Esophagus squamous epithelium (tissue), 5 donors: ENCODE results near the gene MYOZ3. TPM values are rescaled to one million over a fixed set of nuclear protein-coding genes. Genes with fewer than 3 reads are reported as not detected.

Experiments
- DNase-seq: peaks from one replicate; lab custom pipeline; 2025; lab: John Stamatoyannopoulos, UW
- H3K27ac ChIP-seq, 4 donors: fragments of 200-600 bp; sonication (generic); one replicate each; pipeline ENCODE4 v1.5.1; 2016 to 2019; ENCODE audit warnings: mild to moderate bottlenecking in 1 of 4
- H3K27me3 ChIP-seq, 4 donors: fragments of 200-600 bp; sonication (generic); 1 replicate in 3 of 4; 2 replicates in 1 of 4; pipeline versions ENCODE4 v1.5.1 to v1.6.0; 2017 to 2021; ENCODE audit warnings: antibody characterized with exemption in 1 of 4
- H3K36me3 ChIP-seq, 3 donors: fragments of 200-600 bp; sonication (generic); one replicate each; pipeline ENCODE4 v1.5.1; 2016 to 2019
- H3K4me1 ChIP-seq, 3 donors: fragments of 200-600 bp; sonication (generic); one replicate each; pipeline ENCODE4 v1.5.1; 2017 to 2019
- H3K4me3 ChIP-seq, 4 donors: fragments of 200-600 bp; sonication (generic); 1 replicate in 3 of 4; 2 replicates in 1 of 4; pipeline ENCODE4 v1.5.1; 2016 to 2019; ENCODE audit warnings: mild to moderate bottlenecking in 2 of 4, moderate library complexity in 1 of 4
- H3K9me3 ChIP-seq, 3 donors: fragments of 200-600 bp; sonication (generic); one replicate each; pipeline ENCODE4 v1.5.1; 2016 to 2019
- POLR2A ChIP-seq, 4 donors: fragments of 450-650 bp; IDR thresholded peaks; one replicate each; pipeline ENCODE4 v1.6.1; 2017; ENCODE audit warnings: antibody characterized with exemption in 4 of 4, mild to moderate bottlenecking in 4 of 4, moderate library complexity in 3 of 4
- WGBS, 2 donors: methylation state at CpG; one replicate each; pipeline ENCODE4 v1.1.5; 2018; 5-methylcytosine and 5-hydroxymethylcytosine counted together
- intact Hi-C: fragments of 100-400 bp; cut with DNase I; formaldehyde crosslinking; loops from one replicate; pipeline ENCODE4 v1.15.0; 2022
- total RNA-seq, 4 donors: library from RNA; depleted of rRNA; stranded (reverse); fragments of >200 nt; gene quantifications; one replicate each; pipeline ENCODE4 v1.1.0, GENCODE V29; 2016
- TF ChIP-seq, protein P1 (sequence below), 6 experiments: fragments of 450-650 bp in 4 of 6; fragments of 200-600 bp in 2 of 6; sonication (generic) in 2 of 6; IDR thresholded peaks; one replicate each; pipeline ENCODE4 v1.5.1; 2016 to 2019; ENCODE audit warnings: antibody characterized with exemption in 6 of 6, mild to moderate bottlenecking in 4 of 6, moderate library complexity in 4 of 6
- donor health status: DM: yes; HTN: yes; CAD: no.

The MYOZ3 gene
- total RNA-seq, 4 donors from 2014 or later = under 0.01 TPM; not detected in 3

DNA sequence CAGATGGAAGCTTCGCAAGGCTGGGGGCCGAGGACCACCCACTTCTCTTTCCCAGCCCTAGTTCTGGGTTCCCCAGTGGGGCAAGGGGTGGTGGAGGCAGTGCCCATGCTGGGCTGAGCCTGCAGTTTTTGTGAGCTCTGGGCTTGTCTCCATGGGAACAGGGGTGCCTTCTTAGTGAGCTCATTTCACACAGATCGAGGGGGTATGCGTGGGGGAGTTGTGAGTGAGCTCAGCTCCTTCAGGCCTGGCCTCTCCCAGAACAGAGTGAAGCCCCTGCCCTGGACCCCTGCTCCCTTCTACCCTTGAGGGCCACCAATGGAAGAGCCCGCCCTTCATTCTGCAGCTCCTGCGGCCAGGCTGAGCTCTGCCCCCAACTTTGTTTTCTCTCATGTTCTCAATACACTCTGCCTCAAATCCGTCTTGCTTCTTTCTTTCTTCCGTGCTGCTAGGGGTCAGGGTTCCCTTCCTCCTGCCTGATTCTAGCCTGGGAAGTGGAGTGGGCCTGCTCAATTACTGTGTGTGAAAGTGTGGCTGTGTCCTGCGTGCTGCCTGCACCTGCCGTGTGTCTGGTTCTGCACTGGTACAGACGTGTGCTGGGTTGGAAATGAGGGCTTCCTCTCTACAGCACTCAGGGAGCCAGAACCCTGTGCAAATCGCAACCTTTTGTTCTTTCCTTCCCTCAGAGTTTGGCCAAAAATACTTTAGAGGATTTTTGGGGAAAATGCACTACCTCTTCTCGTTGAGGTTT, 9.0 kb upstream of the MYOZ3 start:
- TF ChIP-seq POLR2A (IDR thresholded peaks at IDR 0.05) = no peak
- TF ChIP-seq, protein P1, sequence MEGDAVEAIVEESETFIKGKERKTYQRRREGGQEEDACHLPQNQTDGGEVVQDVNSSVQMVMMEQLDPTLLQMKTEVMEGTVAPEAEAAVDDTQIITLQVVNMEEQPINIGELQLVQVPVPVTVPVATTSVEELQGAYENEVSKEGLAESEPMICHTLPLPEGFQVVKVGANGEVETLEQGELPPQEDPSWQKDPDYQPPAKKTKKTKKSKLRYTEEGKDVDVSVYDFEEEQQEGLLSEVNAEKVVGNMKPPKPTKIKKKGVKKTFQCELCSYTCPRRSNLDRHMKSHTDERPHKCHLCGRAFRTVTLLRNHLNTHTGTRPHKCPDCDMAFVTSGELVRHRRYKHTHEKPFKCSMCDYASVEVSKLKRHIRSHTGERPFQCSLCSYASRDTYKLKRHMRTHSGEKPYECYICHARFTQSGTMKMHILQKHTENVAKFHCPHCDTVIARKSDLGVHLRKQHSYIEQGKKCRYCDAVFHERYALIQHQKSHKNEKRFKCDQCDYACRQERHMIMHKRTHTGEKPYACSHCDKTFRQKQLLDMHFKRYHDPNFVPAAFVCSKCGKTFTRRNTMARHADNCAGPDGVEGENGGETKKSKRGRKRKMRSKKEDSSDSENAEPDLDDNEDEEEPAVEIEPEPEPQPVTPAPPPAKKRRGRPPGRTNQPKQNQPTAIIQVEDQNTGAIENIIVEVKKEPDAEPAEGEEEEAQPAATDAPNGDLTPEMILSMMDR (IDR thresholded peaks at IDR 0.05) = no peak
- intact Hi-C loops = no loop called here
- WGBS, 2 donors = 76 to 79% methylated on average over 10 to 12 of the region's 13 CpGs
- Histone ChIP-seq H3K4me3 (no peak overlapping the region), H3K27ac (peak overlapping the region in 2 of 4 donors; percentile 0 to 25), H3K27me3 (no peaks in the 10 kb centered on the region), H3K36me3 (peaks cover 0 to 32% (median 19%) of the 10 kb centered on the region in 3 donors), H3K4me1 (peaks cover 4 to 70% (median 34%) of the 10 kb centered on the region in 3 donors), H3K9me3 (no peaks in the 10 kb centered on the region)
- no peak for DNase-seq

DNA sequence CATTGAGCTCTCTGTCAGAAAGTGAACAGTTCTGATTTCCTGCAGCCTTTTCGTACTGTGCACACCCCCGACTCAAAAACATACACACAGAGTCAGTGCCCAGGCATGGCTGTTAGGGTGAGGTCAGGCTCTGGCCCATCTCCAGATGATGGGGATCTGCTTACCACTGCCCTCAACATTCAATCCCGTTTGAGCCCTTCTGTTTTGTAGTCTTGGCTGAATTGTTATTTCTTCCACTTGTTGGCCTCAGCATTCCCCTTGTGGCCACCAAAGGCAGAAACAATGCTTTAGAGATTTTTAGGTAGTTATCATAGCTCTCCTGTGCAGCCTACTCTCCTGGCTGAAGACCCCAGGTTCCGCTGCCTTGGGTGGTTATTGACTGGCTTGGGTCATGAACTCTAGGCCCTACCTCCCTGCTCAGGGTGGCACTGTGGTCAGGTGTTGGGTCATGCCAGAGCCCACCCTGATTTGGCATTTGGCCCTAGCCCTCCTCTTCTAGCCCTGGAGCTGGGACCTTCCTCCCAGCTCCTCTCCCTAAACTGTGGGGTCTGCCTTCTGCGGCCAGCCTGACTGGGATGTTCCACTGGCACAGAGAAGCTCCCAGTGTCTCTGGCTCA, 7.8 kb upstream of the MYOZ3 start:
- Histone ChIP-seq H3K4me3 (no peak overlapping the region), H3K27me3 (no peaks in the 10 kb centered on the region), H3K27ac (peak overlapping the region in 2 of 4 donors; percentile 44 to 67), H3K36me3 (peaks cover 0 to 29% (median 18%) of the 10 kb centered on the region in 3 donors), H3K4me1 (peaks cover 4 to 74% (median 38%) of the 10 kb centered on the region in 3 donors), H3K9me3 (no peaks in the 10 kb centered on the region)
- intact Hi-C loops = no loop called here
- TF ChIP-seq, protein P1 (IDR thresholded peaks at IDR 0.05) = no peak
- no peak for TF ChIP-seq POLR2A (IDR thresholded peaks at IDR 0.05)
- WGBS, 2 donors = 60 to 75% methylated on average over 5 of the region's 5 CpGs
- no peak for DNase-seq

DNA sequence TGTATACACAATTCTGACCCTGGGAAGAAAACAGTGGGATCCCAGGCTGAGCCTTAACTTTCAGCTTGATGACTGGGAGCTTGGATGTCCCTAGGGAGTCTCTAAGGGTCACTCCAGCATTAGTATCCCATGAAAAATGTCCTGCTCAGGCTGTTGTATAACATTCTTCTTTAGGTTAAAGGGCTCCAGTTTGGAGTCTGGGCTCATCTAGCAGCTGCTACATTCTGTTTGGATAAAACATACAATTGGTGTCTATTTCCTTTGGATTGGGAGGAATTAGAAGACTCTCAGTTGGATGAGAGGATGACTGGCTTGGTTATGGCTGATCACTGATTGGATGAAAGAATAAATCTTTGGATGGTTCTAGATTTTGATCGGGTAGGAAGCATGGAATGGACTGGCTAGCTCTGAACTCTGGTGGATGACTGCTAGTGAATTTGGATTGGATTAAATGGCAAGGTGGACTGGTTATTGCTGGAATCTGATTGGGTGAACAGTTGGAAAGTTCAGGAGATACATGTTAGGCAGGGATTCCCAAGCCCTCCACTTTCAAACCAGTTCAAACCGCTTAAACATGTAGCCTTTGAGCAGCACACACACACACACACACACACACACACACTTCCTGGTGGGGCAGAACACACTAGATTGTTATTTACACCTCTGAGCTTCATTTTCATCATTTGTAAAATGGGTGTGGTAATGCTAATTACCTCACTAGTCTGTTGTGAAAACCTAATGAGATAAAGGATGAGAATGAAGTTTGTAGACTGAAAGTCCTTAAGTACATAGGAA, 7.1 kb upstream of the MYOZ3 start:
- no peaks in the 10 kb centered on the region for H3K27me3 ChIP-seq
- 68 to 69% methylated on average over 2 of the region's 2 CpGs for WGBS, 2 donors
- no peaks in the 10 kb centered on the region for H3K9me3 ChIP-seq
- TF ChIP-seq, protein P1 (IDR thresholded peaks at IDR 0.05) = no peak
- no peak for TF ChIP-seq POLR2A (IDR thresholded peaks at IDR 0.05)
- peaks cover 4 to 69% (median 36%) of the 10 kb centered on the region in 3 donors for H3K4me1 ChIP-seq
- peak overlapping the region in 2 of 4 donors; percentile 44 to 67 for H3K27ac ChIP-seq
- no peak for DNase-seq
- H3K36me3 ChIP-seq = peaks cover 0 to 22% (median 12%) of the 10 kb centered on the region in 3 donors
- intact Hi-C loops = no loop called here
- no peak overlapping the region for H3K4me3 ChIP-seq

DNA sequence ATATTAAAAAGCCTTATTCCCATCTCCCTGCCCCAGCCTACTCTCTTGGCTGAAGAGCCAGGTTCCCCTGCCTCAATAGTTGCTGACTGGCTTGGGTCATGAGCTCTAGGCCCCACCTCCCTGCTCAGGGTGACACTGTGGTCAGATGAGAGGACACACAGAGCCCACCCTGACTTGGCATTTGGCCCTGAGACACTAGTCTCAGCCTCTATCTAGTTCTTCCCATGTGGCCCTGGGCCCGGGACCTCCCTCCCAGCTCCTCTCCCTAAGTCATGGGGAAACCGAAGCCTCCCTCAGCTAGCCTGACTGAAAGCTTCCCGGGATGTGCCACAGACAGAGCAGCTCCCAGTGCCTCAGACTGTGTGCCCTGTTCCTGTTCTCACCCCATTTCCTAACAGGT, 5.8 kb upstream of the MYOZ3 start:
- Histone ChIP-seq H3K4me1 (peaks cover 4 to 65% (median 36%) of the 10 kb centered on the region in 3 donors), H3K27me3 (no peaks in the 10 kb centered on the region), H3K9me3 (no peaks in the 10 kb centered on the region), H3K4me3 (no peak overlapping the region), H3K27ac (no peak overlapping the region), H3K36me3 (peaks cover 0 to 9% (median under 1%) of the 10 kb centered on the region in 3 donors)
- WGBS, 2 donors = 85 to 91% methylated on average over 1 to 2 of the region's 3 CpGs
- no peak for DNase-seq
- TF ChIP-seq POLR2A (IDR thresholded peaks at IDR 0.05) = no peak
- TF ChIP-seq, protein P1 (IDR thresholded peaks at IDR 0.05) = no peak
- intact Hi-C loops = loop anchor here (5.0 kb wide), 1 partner anchor 93 kb away; no protein-coding TSS in a partner anchor
